GM15510 (cell line): ENCODE results near the gene TRIM34.
A peak's percentile ranks its signal among the peaks of the same experiment; 100 is the strongest.

Experiments used
- POLR2A ChIP-seq: IDR thresholded peaks from 3 replicates; pipeline ENCODE4 v1.6.1; 2011; ENCODE audit warnings: borderline replicate concordance; ENCODE audit not compliant: insufficient read length; ENCODE audit errors: extremely low read depth

Gene TRIM34, protein sequence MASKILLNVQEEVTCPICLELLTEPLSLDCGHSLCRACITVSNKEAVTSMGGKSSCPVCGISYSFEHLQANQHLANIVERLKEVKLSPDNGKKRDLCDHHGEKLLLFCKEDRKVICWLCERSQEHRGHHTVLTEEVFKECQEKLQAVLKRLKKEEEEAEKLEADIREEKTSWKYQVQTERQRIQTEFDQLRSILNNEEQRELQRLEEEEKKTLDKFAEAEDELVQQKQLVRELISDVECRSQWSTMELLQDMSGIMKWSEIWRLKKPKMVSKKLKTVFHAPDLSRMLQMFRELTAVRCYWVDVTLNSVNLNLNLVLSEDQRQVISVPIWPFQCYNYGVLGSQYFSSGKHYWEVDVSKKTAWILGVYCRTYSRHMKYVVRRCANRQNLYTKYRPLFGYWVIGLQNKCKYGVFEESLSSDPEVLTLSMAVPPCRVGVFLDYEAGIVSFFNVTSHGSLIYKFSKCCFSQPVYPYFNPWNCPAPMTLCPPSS

GRCh38 chr11:5624489-5625279, at the start of gene TRIM34:
Gene TRIM34, plus strand, starts transcription at chr11:5625001. Its CDS starts 7,331 bp downstream, at chr11:5632332.
- peak; percentile 63 for TF ChIP-seq POLR2A

DNA sequence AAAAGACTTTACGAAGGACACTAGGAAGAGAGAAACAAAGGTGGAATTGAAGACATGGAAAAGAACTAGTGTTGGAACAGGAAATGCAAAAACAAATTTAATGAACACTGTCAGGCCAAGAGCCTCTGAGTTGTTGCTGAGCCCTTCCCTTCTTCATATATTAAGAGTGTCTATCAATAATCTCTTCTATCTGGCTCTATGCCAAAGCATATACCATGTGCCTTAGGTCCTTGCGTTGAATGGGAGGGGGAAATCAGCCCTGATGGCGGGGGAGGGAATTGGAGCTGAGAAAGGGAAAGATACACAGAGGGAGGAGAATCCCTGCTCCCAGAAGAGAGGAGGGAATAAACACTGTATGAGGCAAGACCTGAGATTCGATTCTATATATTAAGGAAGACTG, 49.6 kb upstream of the TRIM34 start:
- no peak for TF ChIP-seq POLR2A

DNA sequence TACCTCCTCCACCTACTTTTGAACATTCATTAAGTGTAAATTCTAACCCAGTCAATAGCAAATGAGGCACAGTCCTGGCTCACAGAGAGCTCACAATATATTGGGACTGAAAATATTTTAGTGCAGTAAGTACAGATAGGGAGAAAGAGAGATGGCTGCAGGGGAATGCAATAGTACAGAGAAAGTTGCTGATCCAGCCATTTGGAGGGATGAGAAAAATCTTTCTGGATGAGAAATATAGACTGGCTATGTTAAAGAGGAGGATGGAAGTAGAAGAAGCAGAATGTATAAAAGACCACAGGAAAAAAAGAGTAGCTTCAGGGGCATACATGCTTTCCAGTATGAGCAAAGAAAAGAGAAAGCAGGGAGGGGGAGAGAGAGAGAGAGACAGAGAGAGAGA, 47.7 kb upstream of the TRIM34 start:
- TF ChIP-seq POLR2A, result no peak

DNA sequence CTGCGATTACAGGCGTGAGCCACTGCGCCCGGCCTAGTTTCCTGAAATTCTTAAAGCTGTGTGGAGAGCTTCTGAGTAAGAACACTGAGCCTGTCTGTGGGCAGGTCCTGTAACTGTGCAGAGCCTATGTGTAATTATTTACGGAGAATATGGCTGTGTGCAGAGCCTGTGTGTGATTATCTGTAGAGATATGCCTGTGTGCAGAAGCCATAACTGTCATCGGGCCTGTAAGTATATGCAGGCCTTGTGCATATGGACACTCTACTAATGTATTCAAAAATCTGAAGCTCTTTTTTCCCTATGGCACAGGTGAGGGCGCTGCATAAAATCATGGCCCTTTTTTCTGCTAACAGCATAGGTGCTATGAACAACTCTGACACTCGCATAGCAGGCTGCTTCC, 44.2 kb upstream of the TRIM34 start, which contains the start of gene OR52B6:
OR52B6 (plus strand) TSS at position 301 of the 400 bp plus-strand sequence; CDS start at position 301, 0 bp downstream.
- no peak for TF ChIP-seq POLR2A

DNA sequence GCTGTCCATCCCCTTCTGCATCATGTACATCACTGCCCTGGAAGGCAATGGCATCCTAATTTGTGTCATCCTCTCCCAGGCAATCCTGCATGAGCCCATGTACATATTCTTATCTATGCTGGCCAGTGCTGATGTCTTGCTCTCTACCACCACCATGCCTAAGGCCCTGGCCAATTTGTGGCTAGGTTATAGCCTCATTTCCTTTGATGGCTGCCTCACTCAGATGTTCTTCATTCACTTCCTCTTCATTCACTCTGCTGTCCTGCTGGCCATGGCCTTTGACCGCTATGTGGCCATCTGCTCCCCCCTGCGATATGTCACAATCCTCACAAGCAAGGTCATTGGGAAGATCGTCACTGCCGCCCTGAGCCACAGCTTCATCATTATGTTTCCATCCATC, 43.8 kb upstream of the TRIM34 start:
- no peak for TF ChIP-seq POLR2A

GRCh38 chr11:5591613-5592012, 33.2 kb upstream of the TRIM34 start:
- TF ChIP-seq POLR2A, result no peak

- TF ChIP-seq POLR2A, result no peak
Observed at GRCh38 chr11:5592615-5593014, 32.2 kb upstream of the TRIM34 start.

GRCh38 chr11:5593146-5593545, 31.7 kb upstream of the TRIM34 start:
- no peak for TF ChIP-seq POLR2A

DNA sequence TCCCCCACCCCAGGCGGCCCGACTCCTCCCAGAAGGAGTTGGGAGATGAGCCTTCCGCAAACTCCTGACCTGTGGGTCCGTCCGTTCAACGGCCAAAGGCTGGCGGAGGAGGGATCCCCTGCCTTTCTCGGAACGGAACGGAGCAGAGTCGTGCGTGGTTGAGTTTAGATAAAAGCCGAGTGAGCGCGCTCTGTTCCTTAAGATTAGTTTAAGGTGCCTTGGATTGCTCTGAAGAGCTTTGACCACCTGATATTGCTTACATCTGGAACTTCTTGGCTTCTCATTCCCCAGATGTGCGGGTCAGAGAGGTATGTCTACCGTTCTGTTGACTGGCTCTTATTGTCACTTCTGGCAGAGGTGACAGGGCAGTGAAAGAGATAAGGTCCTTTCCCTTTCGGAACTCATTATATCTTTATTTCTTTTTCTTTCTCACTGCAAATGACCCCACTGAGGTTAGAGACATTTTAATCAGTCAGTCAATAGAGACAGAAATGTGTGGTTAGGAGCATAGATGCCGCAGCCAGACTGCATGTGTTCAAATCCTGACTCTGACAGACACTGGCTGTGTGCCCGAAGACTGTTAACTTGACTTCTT, 28.1 kb upstream of the TRIM34 start, which contains the start of gene TRIM6:
TRIM6 (plus strand) TSS at position 31 of the 595 bp plus-strand sequence; CDS start at position 292, 261 bp downstream.
- peak; percentile 17 for TF ChIP-seq POLR2A

DNA sequence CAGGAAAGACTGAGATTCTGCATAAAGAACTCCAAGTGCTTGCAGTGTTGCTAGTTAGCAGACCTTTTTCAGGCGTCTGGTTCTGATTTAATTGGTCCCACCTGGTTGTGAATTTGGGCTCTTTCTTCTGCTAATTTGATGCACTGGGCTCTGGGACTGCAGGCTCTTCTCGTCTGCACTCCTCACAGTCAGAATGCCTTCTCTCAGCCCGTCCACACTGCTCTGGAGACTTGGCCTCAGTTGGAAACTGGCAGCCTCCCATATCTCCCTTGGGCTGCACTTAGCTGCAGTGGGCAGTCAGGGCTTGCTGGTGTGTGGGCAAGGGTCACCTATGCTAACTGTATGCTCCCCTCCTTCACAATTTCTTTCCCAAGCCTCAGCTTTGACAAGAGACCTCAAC, 26.8 kb upstream of the TRIM34 start:
- TF ChIP-seq POLR2A, result no peak

DNA sequence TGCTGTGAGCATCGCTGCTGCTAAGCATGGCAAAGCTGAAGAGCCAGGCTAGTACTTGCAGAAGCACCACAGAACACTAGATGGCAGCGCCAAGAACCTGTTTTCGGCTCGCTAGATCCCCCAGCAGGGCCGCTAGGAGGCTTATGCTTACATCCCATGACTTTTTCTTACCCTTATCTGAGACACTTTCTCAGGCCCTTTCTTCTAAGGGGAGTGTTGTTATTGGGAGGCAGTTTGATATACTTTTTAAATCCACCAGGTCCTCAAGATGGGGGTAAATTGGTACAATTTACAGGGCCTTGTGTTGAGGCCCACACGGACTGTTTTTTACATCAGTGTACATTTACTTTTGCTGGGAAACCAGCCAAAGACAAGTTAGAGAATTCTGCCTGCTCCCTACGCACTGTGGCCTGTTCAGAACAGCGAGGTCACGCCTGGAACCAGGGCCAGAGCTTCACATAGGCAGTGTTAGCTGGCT, 24.4 kb upstream of the TRIM34 start:
- TF ChIP-seq POLR2A, result no peak

- no peak for TF ChIP-seq POLR2A
Observed at GRCh38 chr11:5603326-5603725, 21.5 kb upstream of the TRIM34 start.

- TF ChIP-seq POLR2A, result no peak
Observed at GRCh38 chr11:5604896-5605295, 19.9 kb upstream of the TRIM34 start.

GRCh38 chr11:5605849-5606248, 19.0 kb upstream of the TRIM34 start:
- TF ChIP-seq POLR2A, result no peak

DNA sequence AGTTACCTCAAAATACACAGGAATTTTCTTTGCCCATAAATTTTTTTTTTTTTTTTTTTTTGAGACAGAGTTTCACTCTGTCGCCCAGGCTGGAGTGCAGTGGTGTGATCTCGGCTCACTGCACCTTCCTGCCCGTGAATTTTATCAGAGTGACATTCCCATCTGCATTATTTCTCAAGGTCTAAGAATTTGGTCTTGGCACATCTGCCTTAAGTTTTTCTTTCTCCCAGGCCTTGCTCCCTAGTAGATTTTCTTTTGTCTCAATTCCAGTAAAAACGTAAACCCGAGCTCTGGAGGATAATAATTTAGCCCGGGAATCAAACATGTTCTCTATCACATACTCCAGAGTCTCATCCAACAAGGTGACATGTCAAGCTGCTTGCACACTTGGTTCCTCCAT, 16.0 kb upstream of the TRIM34 start:
- TF ChIP-seq POLR2A, result no peak
